ENCODE results near the gene SLC25A13. TPM values are rescaled to one million over a fixed set of nuclear protein-coding genes. Genes with fewer than 3 reads are reported as not detected.

SLC25A13 gene
- total RNA-seq, 1 experiment from 2014 or later = 19.5 TPM

GRCh38 chr7:96203786-96204185 is 118.1 kb downstream of the SLC25A13 start:
- Histone ChIP-seq H4K20me1 (ENCODE audit: low read length) (no peaks in the 10 kb centered on the region), H3F3A (ENCODE audit: low read length, unreplicated experiment) (no peaks in the 10 kb centered on the region), H3K27ac (ENCODE audit: low read length) (no peak overlapping the region), H2AFZ (ENCODE audit: low read length) (no peak overlapping the region), H3K4me1 (ENCODE audit: insufficient read depth, low read length) (peaks cover 14% of the 10 kb centered on the region), H3K27me3 (ENCODE audit: low read length) (no peaks in the 10 kb centered on the region), H3K4me2 (ENCODE audit: low read length) (no peak overlapping the region), H3K79me2 (ENCODE audit: low read length) (no peaks in the 10 kb centered on the region), H3K36me3 (ENCODE audit: low read depth, low read length) (no peaks in the 10 kb centered on the region), H3K9me2 (replicated peaks; ENCODE audit: low read length) (no peaks in the 10 kb centered on the region), H3K9ac (ENCODE audit: low read length) (no peak overlapping the region), H3K9me3 (ENCODE audit: low read length) (no peaks in the 10 kb centered on the region), H3K4me3 (ENCODE audit: low read length) (no peak overlapping the region)
- CTCF ChIA-PET = no interaction called here
- DNase-seq (no peak), ATAC-seq (no peak)
- TF ChIP-seq EZH2phosphoT487 (IDR thresholded peaks at IDR 0.05; ENCODE audit: borderline replicate concordance, low read length) (no peak), EZH2 (IDR thresholded peaks at IDR 0.05; ENCODE audit: low read length, unreplicated experiment) (no peak), CTCF (conservative IDR thresholded peaks at IDR 0.05; ENCODE audit: low read depth, low read length) (no peak)
- POLR2A ChIA-PET (ENCODE audit: unreplicated experiment) = no interaction called here
- no TSS peak for BruUV-seq (replicated peaks)
- intact Hi-C loops (cut with micrococcal nuclease) = no loop called here

GRCh38 chr7:96202102-96202501 is 119.8 kb downstream of the SLC25A13 start:
- Histone ChIP-seq H3K27me3 (ENCODE audit: low read length) (no peaks in the 10 kb centered on the region), H3K9me3 (ENCODE audit: low read length) (no peaks in the 10 kb centered on the region), H3K27ac (ENCODE audit: low read length) (no peak overlapping the region), H3K36me3 (ENCODE audit: low read depth, low read length) (no peaks in the 10 kb centered on the region), H3K79me2 (ENCODE audit: low read length) (no peaks in the 10 kb centered on the region), H3K9ac (ENCODE audit: low read length) (no peak overlapping the region), H3K4me3 (ENCODE audit: low read length) (no peak overlapping the region), H3K9me2 (replicated peaks; ENCODE audit: low read length) (no peaks in the 10 kb centered on the region), H2AFZ (ENCODE audit: low read length) (no peak overlapping the region), H3K4me1 (ENCODE audit: insufficient read depth, low read length) (peaks cover 14% of the 10 kb centered on the region), H3F3A (ENCODE audit: low read length, unreplicated experiment) (no peaks in the 10 kb centered on the region), H3K4me2 (ENCODE audit: low read length) (no peak overlapping the region), H4K20me1 (ENCODE audit: low read length) (no peaks in the 10 kb centered on the region)
- DNase-seq (no peak), ATAC-seq (no peak)
- intact Hi-C loops (cut with micrococcal nuclease) = no loop called here
- POLR2A ChIA-PET (ENCODE audit: unreplicated experiment) = no interaction called here
- CTCF ChIA-PET = no interaction called here
- no peak for TF ChIP-seq EZH2 (IDR thresholded peaks at IDR 0.05; ENCODE audit: low read length, unreplicated experiment)
- no peak for TF ChIP-seq CTCF (conservative IDR thresholded peaks at IDR 0.05; ENCODE audit: low read depth, low read length)
- TF ChIP-seq EZH2phosphoT487 (IDR thresholded peaks at IDR 0.05; ENCODE audit: borderline replicate concordance, low read length) = no peak
- BruUV-seq (replicated peaks) = no TSS peak

GRCh38 chr7:96200740-96201139 is 121.2 kb downstream of the SLC25A13 start:
- Histone ChIP-seq H3K27ac (ENCODE audit: low read length) (no peak overlapping the region), H3F3A (ENCODE audit: low read length, unreplicated experiment) (no peaks in the 10 kb centered on the region), H3K4me2 (ENCODE audit: low read length) (no peak overlapping the region), H3K79me2 (ENCODE audit: low read length) (no peaks in the 10 kb centered on the region), H3K9me2 (replicated peaks; ENCODE audit: low read length) (no peaks in the 10 kb centered on the region), H3K9me3 (ENCODE audit: low read length) (no peaks in the 10 kb centered on the region), H4K20me1 (ENCODE audit: low read length) (no peaks in the 10 kb centered on the region), H3K36me3 (ENCODE audit: low read depth, low read length) (no peaks in the 10 kb centered on the region), H3K9ac (ENCODE audit: low read length) (no peak overlapping the region), H3K4me3 (ENCODE audit: low read length) (no peak overlapping the region), H3K27me3 (ENCODE audit: low read length) (no peaks in the 10 kb centered on the region), H3K4me1 (ENCODE audit: insufficient read depth, low read length) (peaks cover 14% of the 10 kb centered on the region), H2AFZ (ENCODE audit: low read length) (no peak overlapping the region)
- CTCF ChIA-PET = no interaction called here
- DNase-seq (no peak), ATAC-seq (no peak)
- TF ChIP-seq CTCF (conservative IDR thresholded peaks at IDR 0.05; ENCODE audit: low read depth, low read length) (no peak), EZH2 (IDR thresholded peaks at IDR 0.05; ENCODE audit: low read length, unreplicated experiment) (no peak), EZH2phosphoT487 (IDR thresholded peaks at IDR 0.05; ENCODE audit: borderline replicate concordance, low read length) (no peak)
- no TSS peak for BruUV-seq (replicated peaks)
- intact Hi-C loops (cut with micrococcal nuclease) = no loop called here
- POLR2A ChIA-PET (ENCODE audit: unreplicated experiment) = no interaction called here
